ENCODE results near the gene LTB.
A peak's percentile ranks its signal among the peaks of the same experiment; 100 is the strongest.

Gene LTB, protein sequence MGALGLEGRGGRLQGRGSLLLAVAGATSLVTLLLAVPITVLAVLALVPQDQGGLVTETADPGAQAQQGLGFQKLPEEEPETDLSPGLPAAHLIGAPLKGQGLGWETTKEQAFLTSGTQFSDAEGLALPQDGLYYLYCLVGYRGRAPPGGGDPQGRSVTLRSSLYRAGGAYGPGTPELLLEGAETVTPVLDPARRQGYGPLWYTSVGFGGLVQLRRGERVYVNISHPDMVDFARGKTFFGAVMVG

DNA sequence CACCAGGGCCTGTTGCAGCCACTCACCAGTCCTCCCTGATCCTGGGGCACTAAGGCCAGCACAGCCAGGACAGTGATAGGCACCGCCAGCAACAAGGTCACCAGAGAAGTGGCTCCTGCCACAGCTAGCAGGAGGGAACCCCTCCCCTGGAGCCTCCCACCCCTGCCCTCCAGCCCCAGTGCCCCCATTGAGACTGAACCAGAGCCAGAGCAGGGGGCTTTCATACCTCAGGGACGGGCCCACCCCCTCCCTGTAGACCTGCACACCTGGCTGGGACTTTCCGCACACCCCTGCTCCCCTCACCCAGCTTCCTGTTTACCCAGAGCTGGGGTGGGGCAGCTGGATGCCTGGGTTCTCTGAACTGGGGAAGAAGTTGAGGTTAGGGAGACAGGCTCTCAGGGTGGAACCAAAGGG is at the start of gene LTB:
Gene LTB (minus strand): TSS at position 195 of the 414 bp plus-strand sequence. CDS start 7 bp downstream, at position 188.
- no peak for DNase-seq (ENCODE audit: low spot score)

DNA sequence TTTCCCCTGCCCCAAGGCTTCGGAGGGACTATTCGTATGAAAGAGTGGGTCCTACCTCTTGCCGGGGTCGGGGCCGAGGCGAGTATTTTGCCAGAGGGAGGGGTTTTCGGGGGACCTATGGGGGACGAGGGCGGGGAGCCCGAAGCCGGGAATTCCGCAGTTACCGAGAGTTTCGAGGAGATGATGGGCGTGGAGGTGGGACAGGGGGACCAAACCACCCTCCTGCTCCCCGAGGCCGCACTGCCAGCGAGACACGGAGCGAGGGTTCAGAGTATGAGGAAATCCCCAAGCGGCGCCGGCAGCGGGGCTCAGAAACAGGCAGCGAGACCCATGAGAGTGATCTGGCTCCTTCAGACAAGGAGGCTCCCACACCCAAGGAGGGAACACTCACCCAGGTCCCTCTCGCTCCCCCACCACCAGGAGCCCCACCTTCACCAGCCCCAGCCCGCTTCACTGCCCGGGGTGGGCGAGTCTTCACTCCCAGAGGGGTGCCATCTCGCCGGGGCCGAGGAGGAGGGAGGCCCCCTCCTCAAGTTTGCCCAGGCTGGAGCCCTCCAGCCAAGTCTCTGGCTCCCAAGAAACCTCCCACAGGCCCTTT is 49.6 kb upstream of the LTB start:
- no peak for DNase-seq (ENCODE audit: low spot score)

DNA sequence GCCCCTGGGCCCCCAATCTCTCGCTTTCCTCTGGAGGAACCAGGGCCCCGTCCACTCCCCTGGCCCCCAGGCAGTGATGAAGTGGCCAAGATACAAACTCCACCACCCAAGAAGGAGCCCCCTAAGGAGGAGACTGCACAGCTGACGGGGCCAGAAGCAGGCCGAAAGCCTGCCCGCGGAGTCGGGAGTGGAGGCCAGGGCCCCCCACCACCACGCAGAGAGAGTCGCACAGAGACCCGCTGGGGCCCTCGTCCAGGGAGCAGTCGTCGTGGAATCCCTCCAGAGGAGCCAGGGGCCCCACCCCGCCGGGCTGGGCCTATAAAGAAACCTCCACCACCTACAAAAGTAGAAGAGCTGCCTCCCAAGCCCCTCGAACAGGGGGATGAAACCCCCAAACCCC is 49.0 kb upstream of the LTB start:
- DNase-seq (ENCODE audit: low spot score): no peak

DNA sequence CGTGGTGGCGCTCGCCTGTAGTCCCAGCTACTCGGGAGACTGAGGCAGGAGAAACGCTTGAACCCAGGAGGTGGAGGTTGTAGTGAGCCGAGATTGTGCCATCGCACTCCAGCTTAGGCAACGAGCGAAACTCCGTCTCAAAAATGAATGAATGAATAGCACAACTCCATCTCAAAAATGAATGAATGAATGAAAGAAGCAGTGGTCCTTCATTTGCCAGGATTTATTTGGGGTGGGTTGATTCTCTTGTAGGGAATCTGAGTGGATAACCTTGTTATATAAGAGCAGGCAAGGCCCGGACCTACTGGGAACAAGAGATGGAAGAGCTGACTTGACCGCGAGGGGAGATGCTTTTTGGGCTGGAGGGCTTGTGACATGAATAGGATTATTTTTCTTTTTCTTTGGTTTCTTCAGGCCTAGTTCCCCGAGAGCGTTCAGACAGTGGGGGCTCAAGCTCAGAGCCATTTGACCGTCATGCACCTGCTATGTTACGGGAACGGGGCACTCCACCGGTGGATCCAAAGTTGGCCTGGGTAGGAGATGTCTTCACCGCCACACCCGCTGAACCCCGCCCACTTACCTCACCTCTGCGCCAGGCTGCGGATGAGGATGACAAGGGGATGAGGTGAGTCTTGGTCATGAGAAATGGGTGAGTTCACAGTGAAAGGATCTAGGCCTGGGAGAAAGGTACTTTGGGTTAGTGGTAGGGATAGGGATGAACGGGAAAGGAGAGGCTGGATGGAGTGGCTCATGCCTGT is 48.1 kb upstream of the LTB start:
- no peak for DNase-seq (ENCODE audit: low spot score)

DNA sequence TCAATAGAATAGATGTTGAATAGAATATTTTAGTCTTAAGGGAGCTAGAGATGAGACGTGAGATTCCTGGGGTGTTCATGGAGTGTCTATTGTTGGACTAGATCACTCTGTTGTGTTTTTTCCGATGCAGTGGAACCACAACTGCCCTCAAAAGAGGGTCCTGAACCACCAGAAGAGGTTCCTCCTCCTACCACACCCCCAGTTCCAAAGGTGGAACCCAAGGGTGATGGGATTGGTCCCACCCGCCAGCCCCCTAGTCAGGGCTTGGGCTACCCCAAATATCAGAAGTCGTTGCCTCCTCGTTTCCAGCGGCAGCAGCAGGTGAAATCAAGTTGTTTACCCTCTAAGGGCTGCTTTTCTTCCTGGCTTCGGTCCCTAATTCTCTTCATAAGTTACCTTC is 46.8 kb upstream of the LTB start:
- no peak for DNase-seq (ENCODE audit: low spot score)

DNA sequence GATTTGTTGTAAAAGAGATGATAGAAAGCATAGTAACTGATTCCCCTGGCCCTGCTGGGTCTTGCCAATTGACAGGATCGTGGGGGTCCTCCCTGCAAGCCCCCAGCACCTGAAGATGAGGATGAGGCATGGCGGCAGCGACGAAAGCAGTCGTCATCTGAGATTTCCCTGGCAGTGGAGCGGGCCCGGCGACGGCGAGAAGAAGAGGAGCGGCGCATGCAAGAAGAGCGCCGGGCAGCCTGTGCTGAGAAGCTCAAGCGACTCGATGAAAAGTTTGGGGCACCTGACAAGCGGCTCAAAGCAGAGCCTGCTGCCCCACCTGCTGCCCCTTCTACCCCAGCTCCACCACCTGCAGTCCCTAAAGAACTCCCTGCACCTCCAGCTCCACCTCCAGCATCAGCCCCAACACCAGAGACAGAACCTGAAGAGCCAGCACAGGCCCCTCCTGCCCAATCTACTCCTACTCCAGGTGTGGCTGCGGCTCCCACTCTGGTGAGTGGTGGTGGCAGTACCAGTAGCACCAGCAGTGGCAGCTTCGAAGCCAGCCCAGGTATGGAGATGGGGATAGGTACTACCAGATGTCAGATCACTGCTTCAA is 45.6 kb upstream of the LTB start:
- DNase-seq (ENCODE audit: low spot score): no peak

DNA sequence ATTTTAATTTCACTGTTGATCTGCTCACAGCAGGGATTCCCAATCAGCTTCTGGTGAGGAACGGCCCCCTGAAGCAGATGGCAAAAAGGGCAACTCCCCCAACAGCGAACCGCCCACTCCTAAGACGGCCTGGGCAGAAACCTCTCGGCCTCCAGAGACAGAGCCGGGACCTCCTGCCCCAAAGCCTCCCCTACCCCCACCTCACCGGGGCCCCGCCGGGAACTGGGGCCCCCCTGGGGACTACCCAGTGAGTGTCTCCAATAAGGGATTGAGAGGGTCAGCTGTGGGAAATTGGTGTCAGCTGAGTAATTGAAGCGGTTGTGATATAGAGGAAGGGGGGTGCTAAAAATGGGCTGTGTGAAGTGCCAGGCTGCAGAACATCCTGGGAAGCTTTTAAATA is 44.7 kb upstream of the LTB start:
- DNase-seq (ENCODE audit: low spot score): no peak

DNA sequence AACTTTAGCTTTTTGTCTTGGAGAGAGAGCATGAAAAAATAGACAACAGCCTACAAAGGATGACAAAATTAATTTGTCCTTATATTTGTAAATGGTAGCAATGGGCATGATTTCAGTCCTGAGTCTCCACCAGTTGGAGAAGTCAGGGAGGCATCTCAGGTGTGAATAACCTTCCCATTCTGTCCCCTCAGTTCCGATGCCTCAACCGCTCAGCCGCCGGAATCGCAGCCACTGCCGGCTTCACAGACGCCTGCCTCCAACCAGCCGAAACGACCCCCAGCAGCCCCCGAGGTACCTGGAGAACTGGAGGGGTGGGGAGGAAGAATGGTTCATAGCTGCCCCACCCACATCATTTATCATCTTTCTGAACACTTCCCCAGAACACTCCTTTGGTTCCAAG is 41.8 kb upstream of the LTB start:
- no peak for DNase-seq (ENCODE audit: low spot score)

DNA sequence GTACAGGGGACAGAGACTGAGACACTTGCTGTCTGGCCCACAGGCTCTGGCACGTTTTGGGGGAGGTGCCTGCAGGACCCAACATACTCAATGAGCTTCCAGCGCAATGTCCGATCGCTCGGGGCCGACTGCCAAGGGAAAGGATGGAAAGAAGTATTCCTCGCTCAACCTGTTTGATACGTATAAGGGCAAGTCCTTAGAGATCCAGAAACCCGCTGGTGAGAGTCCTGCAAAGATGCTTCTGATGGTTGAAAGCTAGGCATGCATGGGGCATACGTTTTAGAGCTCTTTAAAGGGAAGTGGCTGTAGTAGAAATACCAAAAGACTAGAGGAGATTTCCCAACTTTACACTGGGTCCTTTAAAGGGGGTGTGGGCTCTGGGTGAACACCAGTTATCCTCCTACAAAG is 40.5 kb upstream of the LTB start:
- no peak for DNase-seq (ENCODE audit: low spot score)

DNA sequence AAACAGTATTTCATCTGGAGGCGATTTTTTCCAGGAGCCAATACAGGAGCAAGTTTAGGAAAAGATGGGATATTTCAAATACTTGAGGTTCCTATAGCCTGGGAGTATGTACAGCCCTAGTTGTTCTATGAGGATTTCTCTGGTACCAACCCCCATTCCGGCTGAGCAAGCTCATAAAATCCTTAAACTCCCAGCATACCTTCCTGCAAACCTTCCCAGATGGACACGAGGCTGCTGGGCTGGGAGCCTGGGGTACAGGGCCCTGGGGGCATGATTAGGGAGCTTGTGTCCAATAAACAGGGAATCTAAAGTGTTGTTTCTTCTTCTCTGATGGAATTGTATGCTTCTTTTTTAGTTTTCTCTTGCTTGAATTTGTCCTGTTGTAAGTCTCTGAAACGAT is 39.8 kb upstream of the LTB start:
- no peak for DNase-seq (ENCODE audit: low spot score)

DNA sequence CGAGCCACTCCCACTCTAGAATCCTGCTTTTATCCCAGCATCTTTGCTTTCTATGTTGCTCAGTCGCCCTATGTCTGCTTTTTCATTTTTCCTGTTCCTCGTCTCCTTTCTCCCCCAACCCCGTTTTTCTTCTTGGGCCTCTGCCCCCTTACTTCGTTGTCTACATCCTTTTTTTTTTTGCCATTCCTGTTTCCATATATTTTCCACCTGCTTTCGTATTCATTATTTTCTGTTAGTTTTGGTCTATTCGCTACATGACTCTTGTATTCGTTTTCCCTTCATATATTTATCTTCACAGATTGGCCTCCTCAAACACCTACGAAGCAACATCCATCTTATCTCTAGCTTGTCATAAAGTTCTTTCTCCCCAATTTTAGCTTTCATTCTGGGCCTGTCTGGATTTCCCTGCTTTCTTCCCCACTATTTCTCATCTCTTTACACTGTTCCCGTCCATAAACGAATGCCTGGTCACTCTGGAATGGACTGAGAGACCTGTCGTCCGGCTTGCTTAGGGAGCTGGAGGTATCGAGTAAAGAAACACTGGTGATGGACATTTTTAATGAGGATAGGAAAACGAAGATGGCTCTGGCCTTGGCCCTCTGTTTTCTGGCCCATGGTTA is 39.2 kb upstream of the LTB start:
- DNase-seq (ENCODE audit: low spot score): no peak

DNA sequence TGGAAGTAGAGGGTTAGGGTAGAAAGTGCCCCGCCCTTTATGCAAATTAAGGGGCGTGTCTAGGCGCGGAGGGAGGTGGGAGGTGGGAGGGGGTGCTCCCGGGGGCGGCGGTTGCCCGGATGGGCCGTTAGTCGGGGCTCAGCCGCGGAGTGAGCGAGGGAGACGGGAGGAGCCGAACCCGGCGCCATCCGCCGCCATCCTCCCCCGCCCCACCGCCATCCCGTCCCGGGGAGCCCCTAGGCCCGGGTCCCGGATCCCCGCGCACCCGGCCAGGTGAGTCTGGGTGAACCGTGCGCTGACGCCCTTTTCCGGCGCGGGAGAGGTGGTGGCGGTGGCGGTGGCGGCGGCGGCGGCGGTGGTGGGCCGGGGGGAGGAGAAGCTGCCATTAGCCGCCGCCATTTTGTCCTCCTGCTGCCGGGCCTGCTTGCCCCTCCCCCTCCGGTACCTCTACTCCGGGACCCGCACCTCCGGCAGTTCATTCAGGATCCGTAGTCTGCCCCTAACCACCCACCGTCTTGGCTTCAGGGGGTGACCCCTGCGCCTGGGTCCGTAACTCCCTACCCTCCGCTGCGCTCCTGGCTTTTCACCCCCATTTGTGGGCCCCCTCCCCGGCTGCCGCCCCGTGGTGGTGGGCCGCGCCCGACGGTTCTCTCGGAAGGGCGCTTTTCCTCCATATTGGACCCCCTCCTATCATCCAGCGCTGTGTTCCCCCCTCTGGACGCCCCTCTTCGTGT is 38.5 kb upstream of the LTB start, which contains the start of gene PRRC2A:
Gene PRRC2A (plus strand): TSS at position 130 of the 734 bp plus-strand sequence. CDS start 2,075 bp downstream, outside the sequence.
- DNase-seq (ENCODE audit: low spot score): peak; percentile 97

DNA sequence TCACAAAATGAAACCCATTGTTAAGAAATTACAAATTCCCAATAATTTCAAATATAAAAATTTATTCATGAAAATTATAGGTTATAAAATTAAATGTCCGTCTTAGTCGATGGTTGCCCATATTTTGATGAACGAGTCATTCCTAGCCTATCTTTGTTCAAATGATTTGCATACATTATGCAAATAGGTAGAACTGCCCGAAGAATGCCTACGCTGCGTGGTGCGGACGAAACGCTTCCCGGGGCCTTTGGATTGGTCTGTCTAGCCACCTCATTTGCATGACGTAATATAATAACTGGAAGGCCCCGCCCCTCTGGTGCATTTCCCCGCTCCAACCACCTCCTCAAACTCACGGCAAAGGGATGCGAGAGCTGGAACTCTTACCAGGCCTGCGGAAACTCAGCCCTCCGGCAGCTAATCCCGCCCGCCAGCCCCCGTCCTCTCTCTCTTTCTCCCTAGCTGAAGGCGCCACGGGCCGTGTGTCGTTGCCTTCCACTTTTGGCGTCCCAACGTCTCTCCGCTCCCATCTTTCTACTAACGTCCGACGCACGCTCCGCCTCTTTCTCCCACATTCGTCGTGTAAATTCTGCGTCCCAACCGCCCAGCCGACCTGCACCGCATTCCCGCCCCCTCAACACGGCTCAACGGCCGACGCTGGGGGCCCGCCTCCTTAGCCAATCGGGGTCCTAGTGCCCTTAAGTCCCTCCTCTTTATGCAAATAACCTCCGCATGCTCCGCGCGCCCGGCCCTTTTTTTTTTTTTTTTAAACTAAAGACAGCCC is 37.8 kb upstream of the LTB start:
- peak; percentile 95 for DNase-seq (ENCODE audit: low spot score)

DNA sequence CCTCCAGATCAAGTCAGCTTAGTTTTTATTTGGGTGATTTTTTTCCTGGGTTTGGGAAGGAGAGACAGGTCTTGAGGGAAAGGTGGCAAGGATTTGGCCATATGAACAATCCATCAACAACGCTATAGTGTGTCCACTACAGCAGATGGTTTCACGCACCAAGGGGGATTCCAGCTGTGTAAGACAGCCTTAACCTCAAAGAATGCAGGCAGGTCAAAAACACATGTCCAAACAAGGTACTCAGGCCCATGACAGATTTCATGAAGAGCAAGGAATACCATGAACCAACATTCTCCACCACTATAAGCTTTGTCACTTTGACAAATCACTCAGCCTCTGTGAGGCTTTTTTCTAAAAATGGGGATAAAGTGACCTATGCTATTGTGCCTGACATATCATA is 34.8 kb upstream of the LTB start:
- no peak for DNase-seq (ENCODE audit: low spot score)

DNA sequence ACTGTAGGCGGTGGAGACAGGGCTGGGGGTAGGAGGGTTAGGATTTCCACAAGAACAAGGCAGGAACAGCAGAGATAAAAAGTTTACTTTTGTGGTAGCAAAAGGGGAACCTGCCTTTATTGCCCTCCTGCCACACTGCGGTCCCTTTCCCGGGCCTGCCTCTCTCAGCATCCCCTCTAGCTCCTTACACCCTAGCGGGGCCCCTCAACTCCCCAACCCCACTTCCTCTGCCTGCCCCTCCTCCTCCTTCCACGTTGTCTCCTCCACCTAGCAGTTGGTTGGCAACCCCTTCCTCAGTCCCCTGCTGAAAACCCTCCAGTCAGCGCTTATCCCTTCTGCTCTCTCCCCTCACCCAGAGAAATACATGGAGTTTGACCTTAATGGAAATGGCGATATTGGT is 33.5 kb upstream of the LTB start:
- DNase-seq (ENCODE audit: low spot score): no peak

DNA sequence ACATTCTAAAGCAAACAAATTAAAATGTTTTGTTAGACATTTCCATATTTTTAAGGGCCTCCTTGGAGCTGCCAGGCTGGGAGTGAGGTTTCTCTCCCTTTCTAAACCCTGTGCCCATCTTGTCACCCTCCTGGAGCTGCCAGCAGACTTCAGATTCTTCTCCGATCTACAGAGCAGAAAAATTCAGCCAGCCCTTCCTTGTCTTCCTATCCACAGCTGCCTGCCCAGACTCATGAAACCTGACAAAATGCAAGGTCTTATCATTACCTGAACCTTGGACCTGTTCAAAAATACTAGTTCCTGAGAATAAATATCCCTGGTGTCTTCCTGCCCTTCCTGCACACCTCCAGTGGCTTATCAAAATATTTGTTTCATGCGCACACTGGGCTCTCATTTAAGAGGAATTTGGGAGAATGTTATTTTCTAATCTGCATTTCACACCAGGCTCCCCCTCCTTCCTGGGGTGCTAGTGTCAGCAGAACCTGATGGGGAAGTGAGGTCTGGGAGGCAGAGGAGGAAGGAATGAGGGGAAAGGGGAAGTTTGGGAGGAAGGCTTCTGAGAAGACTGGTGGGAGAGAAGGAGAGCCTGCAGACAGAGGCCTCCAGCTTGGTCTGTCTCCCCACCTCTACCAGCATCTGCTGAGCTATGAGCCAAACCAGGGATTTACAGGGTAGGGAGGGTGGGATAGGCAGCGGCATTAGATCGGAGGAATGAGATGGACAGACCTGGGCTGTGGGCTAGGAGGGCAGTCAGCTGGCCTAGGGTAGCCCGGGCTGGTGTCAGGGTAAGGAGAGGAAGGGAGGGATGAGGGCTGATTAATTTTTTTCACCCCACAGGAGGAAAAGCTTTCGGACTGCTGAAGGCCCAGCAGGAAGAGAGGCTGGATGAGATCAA is 32.7 kb upstream of the LTB start, which contains the start of gene AIF1:
Gene AIF1 (plus strand): TSS at position 551 of the 895 bp plus-strand sequence. CDS start 96 bp downstream, at position 647.
- DNase-seq (ENCODE audit: low spot score): no peak

DNA sequence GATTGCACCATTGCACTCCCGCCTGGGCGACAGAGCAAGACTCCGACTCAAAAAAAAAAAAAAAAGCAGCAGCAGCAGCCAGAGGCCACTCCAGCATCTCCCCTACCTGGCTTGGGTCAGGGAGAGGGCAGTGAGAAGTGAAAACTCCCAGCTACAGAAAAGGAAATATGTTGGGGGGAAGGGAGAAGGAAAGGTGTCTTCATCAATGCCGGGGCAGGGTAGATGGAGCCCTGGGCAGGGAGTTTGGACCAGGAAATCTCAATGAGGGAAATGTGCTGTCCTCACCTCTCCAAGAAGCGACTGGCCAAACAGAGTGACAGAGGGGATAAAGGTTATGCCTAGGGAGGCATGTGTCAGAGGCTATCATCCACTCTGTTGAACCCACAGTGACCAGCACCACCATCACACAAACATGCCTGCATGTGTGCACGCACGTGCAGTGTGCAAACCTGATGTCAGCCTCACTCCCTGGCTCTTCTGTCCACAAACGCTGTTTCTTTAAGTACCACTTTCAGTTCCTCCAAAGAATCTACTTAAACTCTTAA is 31.9 kb upstream of the LTB start:
- no peak for DNase-seq (ENCODE audit: low spot score)

DNA sequence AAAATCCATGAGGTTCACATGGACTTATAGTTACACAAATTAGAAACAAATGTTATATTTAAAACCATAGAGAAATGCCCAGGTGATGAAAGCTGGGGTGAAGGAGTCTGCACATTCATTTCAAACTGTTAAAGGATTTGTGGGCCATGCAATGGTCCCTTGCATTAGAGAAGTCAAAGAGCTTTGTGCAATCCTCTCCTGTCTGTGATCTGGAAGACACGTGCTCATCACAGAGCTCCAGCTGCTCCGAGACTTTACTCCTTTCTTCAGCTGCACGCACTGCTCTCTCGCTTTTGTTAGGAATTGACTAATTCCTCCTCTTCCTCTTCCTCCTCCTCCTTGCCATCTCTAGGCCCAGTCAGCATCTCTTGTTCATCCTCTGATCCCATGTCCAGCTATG is 28.7 kb upstream of the LTB start:
- no peak for DNase-seq (ENCODE audit: low spot score)

Data from ecto neural progenitor cell (in vitro differentiated cells).